ENCODE data around the gene AJAP1.

DNA sequence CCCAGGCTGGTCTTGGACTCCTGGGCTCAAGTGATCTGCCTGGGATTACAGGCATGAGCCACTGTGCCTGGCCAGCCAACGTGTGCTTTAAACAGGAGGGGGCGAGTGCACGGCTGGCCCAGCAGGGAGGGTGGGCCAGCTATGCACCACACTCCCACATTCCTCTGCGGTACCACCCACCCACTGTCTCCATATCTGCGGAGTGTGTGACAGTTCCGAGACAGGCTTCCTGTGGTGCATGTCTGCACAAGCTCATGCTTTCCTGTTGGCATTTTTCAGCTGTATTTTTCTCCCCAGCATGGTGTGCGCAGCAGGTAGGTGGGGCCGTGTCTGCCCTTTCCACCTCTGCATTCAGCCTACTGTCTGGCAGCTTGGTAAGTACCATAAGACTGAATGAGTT lies 183.3 kb downstream of the AJAP1 start:
- TF ChIP-seq CTCF (IDR thresholded peaks at IDR 0.05) (no peak), EZH2 (IDR thresholded peaks at IDR 0.05; ENCODE audit: borderline replicate concordance, insufficient read depth, low read depth, low read length, poor library complexity, severe bottlenecking) (no peak)

Measured in B cell (primary cell).